Activated gamma-delta T cell treated with anti-CD3 and anti-CD28 coated beads, Interleukin-2, amount 50 U/mL, for 16 hours (primary cell): Measurements from ENCODE around the gene ACSM6.

Experiments used
- DNase-seq: peaks from one replicate; pipeline ENCODE4 v3.0.0-alpha.2; 2020; ENCODE audit warnings: low read depth

ACSM6 gene

GRCh38 chr10:95268438-95268837, 74.4 kb downstream of the ACSM6 start:
- DNase-seq: no peak

- DNase-seq: no peak
Measured at GRCh38 chr10:95273393-95274312, 79.6 kb downstream of the ACSM6 start.

- DNase-seq: no peak
Measured at GRCh38 chr10:95275726-95276366, 81.8 kb downstream of the ACSM6 start.

- DNase-seq: no peak
Measured at GRCh38 chr10:95276367-95277200, 82.5 kb downstream of the ACSM6 start.

GRCh38 chr10:95277201-95277570, 83.1 kb downstream of the ACSM6 start:
- DNase-seq: no peak

- no peak for DNase-seq
Measured at GRCh38 chr10:95277614-95278013, 83.6 kb downstream of the ACSM6 start.
